GM12878 (cell line): ENCODE measurements around the gene CSNK1G1. TPM values are rescaled to one million over a fixed set of nuclear protein-coding genes. Genes with fewer than 3 reads are reported as not detected.

ENCODE experiments used
- ATAC-seq: fragments of 200-7000 bp; cut with Tn5 transposase; 3 replicates; pipeline ENCODE4 v1.9.1; 2020; ENCODE audit warnings: mild to moderate bottlenecking, moderate library complexity
- BruUV-seq: library from RNA; stranded (reverse); fragments of 400-500 nt; replicated peaks from 2 replicates; lab custom pipeline; 2021; lab: Mats Ljungman, UMichigan
- CTCF ChIA-PET: fragments of 300-600 bp; sonication (Branson Sonifier 250); formaldehyde crosslinking; extraction: SDS; loops from one replicate; lab custom pipeline; 2021; ENCODE audit warnings: inconsistent platforms; lab: Yijun Ruan, JAX
- POLR2A ChIA-PET: fragments of 350-600 bp; formaldehyde crosslinking; extraction: SDS; loops from one replicate; lab custom pipeline; 2021; ENCODE audit warnings: inconsistent platforms; lab: Charles Lee
- RAD21 ChIA-PET: fragments of 300-600 bp; sonication (Branson Sonifier 250); formaldehyde crosslinking; loops from one replicate; lab custom pipeline; 2023; ENCODE audit warnings: antibody characterized with exemption; ENCODE audit not compliant: unreplicated experiment; lab: Charles Lee
- SMC1A ChIA-PET: fragments of 300-600 bp; sonication (Branson Sonifier 250); formaldehyde crosslinking; loops from one replicate; lab custom pipeline; 2023; ENCODE audit not compliant: unreplicated experiment, uncharacterized antibody; lab: Charles Lee
- DNase-seq: peaks from one replicate; pipeline ENCODE4 v3.0.0-alpha.2; 2011; ENCODE audit warnings: low read depth, low spot score
- FAIRE-seq: peaks from 3 replicates; lab custom pipeline; 2011; peaks lifted over from hg19 to GRCh38; lab: Jason Lieb, UNC
- H2AFZ ChIP-seq: 2 replicates; pipeline ENCODE4 v1.6.0; 2011; ENCODE audit warnings: low read depth, low read length, control low read depth; ENCODE audit not compliant: control insufficient read depth
- H3K27ac ChIP-seq: 2 replicates; pipeline ENCODE4 v1.5.1; 2011; ENCODE audit warnings: control low read depth; ENCODE audit not compliant: control insufficient read depth, insufficient read depth
- H3K27me3 ChIP-seq, 2 experiments: replicated peaks in 1 of 2; 2 replicates each; pipeline versions ENCODE4 v1.6.0 to v1.6.1; 2011; ENCODE audit warnings: low read length in 1 of 2; ENCODE audit not compliant: control insufficient read depth in 2 of 2, insufficient read depth in 2 of 2
- H3K36me3 ChIP-seq, 2 experiments: 2 replicates each; pipeline ENCODE4 v1.5.1; 2011; ENCODE audit warnings: low read length in 1 of 2; ENCODE audit not compliant: control insufficient read depth in 2 of 2, insufficient read depth in 2 of 2
- H3K4me1 ChIP-seq: 2 replicates; pipeline ENCODE4 v1.6.1; 2011; ENCODE audit warnings: mild to moderate bottlenecking, low read length, moderate library complexity, mixed read lengths; ENCODE audit not compliant: control insufficient read depth, insufficient read depth
- H3K4me2 ChIP-seq: 2 replicates; pipeline ENCODE4 v1.6.0; 2011; ENCODE audit warnings: control low read depth; ENCODE audit not compliant: control insufficient read depth, insufficient read depth
- H3K4me3 ChIP-seq: fragments of 200-600 bp; sonication (generic); 2 replicates; pipeline ENCODE4 v1.5.1; 2016
- H3K79me2 ChIP-seq: 2 replicates; pipeline ENCODE4 v1.6.0; 2011; ENCODE audit warnings: low read length; ENCODE audit not compliant: control insufficient read depth, insufficient read depth
- H3K9ac ChIP-seq: 2 replicates; pipeline ENCODE4 v1.8.0; 2011; ENCODE audit warnings: low read length, control low read depth, mixed read lengths; ENCODE audit not compliant: control insufficient read depth, insufficient read depth
- H3K9me3 ChIP-seq: replicated peaks from 3 replicates; pipeline ENCODE4 v1.5.1; 2011; ENCODE audit warnings: mild to moderate bottlenecking, low read length; ENCODE audit not compliant: control insufficient read depth, insufficient read depth
- H4K20me1 ChIP-seq: 2 replicates; pipeline ENCODE4 v1.6.0; 2011; ENCODE audit not compliant: control insufficient read depth, insufficient read depth
- BHLHE40 ChIP-seq, 2 experiments: fragments of 450-650 bp in 1 of 2; IDR thresholded peaks; 2 replicates each; pipeline ENCODE4 v1.6.1; 2011 to 2017; ENCODE audit warnings: low read depth in 2 of 2, borderline replicate concordance in 1 of 2, improper control_type of control experiment in 1 of 2, low read length in 1 of 2, mild to moderate bottlenecking in 1 of 2
- CREB1 ChIP-seq: IDR thresholded peaks from 2 replicates; pipeline ENCODE4 v1.6.1; 2012; ENCODE audit warnings: low read depth, mild to moderate bottlenecking, inconsistent platforms
- NFYB ChIP-seq: IDR thresholded peaks from 2 replicates; pipeline ENCODE4 v1.6.1; 2011; ENCODE audit warnings: low read depth, mild to moderate bottlenecking, low read length, improper control_type of control experiment, moderate library complexity; ENCODE audit not compliant: insufficient read depth
- RCOR1 ChIP-seq: conservative IDR thresholded peaks from 2 replicates; pipeline ENCODE4 v1.6.1; 2012; ENCODE audit warnings: low read depth, low read length, improper control_type of control experiment
- RFX5 ChIP-seq: IDR thresholded peaks from 2 replicates; pipeline ENCODE4 v1.6.1; 2011; ENCODE audit warnings: low read depth, low read length, improper control_type of control experiment
- SPI1 ChIP-seq: IDR thresholded peaks from 2 replicates; pipeline ENCODE4 v1.6.1; 2011; ENCODE audit warnings: low read depth, mild to moderate bottlenecking, low read length, moderate library complexity, borderline replicate concordance; ENCODE audit not compliant: insufficient read depth
- ZNF274 ChIP-seq: IDR thresholded peaks from one replicate; pipeline ENCODE4 v1.8.0; 2011; ENCODE audit not compliant: insufficient read length, insufficient read depth
- WGBS: methylation state at CpG from one replicate; pipeline ENCODE4 v1.1.6; 2016; ENCODE audit warnings: low lambda C conversion rate; ENCODE audit not compliant: insufficient replicate concordance, insufficient coverage; ENCODE audit errors: missing lambda C conversion rate; 5-methylcytosine and 5-hydroxymethylcytosine counted together
- in situ Hi-C: fragments of 300-500 bp; cut with MboI; formaldehyde crosslinking; loops from 9 replicates; pipeline ENCODE4 v1.14.3; 2018; ENCODE audit warnings: mixed read lengths
- intact Hi-C: fragments of 100-400 bp; cut with micrococcal nuclease; formaldehyde crosslinking; loops from one replicate; pipeline ENCODE4 v1.14.2; 2022; ENCODE audit not compliant: unreplicated experiment
- polyA plus RNA-seq, 11 experiments: library from polyadenylated mRNA; depleted of rRNA in 4 of 11; unstranded in 6 of 11; stranded (reverse) in 5 of 11; fragments of >200 nt; fragmentation: Nextera tagmentation in 4 of 11; fragmentation: Illumina TruSeq in 1 of 11; extraction: Ambion mirVana in 4 of 11; extraction: Trizol in 1 of 11; gene quantifications; 1 replicate in 1 of 11; 2 replicates in 10 of 11; pipeline versions ENCODE4 v1.2.1 to v1.2.3, GENCODE V29; 2011 to 2016; ENCODE audit warnings: inconsistent platforms in 2 of 11, missing spikeins in 2 of 11, low read depth in 1 of 11
- total RNA-seq, 4 experiments: library from RNA; depleted of rRNA in 3 of 4; stranded (reverse); fragments of >200 nt in 3 of 4; fragmentation: Illumina TruSeq in 1 of 4; extraction: Trizol in 1 of 4; gene quantifications; 2 replicates each; pipeline versions ENCODE4 v1.2.1 to v1.2.3, GENCODE V29; 2013 to 2021
- TF ChIP-seq, protein P1 (sequence below): IDR thresholded peaks from 2 replicates; pipeline ENCODE4 v1.6.1; 2012; ENCODE audit warnings: low read depth, low read length, improper control_type of control experiment

The CSNK1G1 gene
- total and polyA plus RNA-seq, 10 of the 15 experiments (the other 5 are each of a cell fraction or from before 2014, with no cell fraction given) = 6.1 to 23.4 (median 15.3) TPM

DNA sequence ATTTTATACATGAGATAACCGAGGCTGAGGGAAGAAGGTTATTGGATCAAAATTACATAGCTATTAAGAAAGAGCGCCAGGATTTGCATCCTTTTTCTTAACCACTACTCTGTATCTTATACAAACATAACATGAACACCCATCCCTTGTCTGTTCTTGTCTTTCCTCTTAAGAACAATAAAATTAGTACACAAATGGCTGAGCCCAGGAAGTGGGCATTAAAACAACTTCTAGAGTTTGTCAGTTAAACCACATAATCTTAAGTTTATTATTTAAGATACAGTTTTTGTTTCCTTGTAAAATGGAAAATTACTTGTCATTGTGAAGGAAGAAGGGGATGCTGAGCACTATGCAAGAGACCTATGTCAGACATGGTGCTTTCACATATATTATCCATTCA is 144.3 kb downstream of the CSNK1G1 start:
- 95% methylated on average over 2 of the region's 2 CpGs for WGBS
- Histone ChIP-seq H3K9me3 (no peaks in the 10 kb centered on the region), H3K4me1 (no peaks in the 10 kb centered on the region), H3K36me3 (peaks cover 2 to 7% of the 10 kb centered on the region in 2 experiments; a peak in 2 of 4 replicates), H3K4me3 (no peak overlapping the region), H3K27ac (no peak overlapping the region), H3K27me3 (no peaks in the 10 kb centered on the region), H3K9ac (no peak overlapping the region), H3K4me2 (no peak overlapping the region), H2AFZ (no peak overlapping the region)
- ChIA-PET SMC1A (interaction anchor here (1.3 kb wide), 1 partner anchor 76 kb away, joined by 4 read pairs; no protein-coding TSS in a partner anchor), RAD21 (interaction anchor here (0.6 kb wide), 1 partner anchor 723 kb away, joined by 3 read pairs; no protein-coding TSS in a partner anchor)
- no TSS peak for BruUV-seq
- DNase-seq = no peak
- no peak for ATAC-seq
- TF ChIP-seq ZNF274 (no peak), SPI1 (no peak), CREB1 (no peak), RCOR1 (no peak), RFX5 (no peak), BHLHE40 (IDR thresholded peaks at IDR 0.05; ENCODE audit: borderline replicate concordance in 1 of 2, low read depth in 2 of 2, low read length in 1 of 2) (no peak)
- TF ChIP-seq, all 136 proteins: peak for 0
- intact Hi-C loops (loop anchor here (10.0 kb wide), 1 partner anchor 173 kb away; the partner anchor contains the start of genes PCLAF and TRIP4), in situ Hi-C loops (loop anchor here (25.0 kb wide), 1 partner anchor 451 kb away; no protein-coding TSS in a partner anchor)
- POLR2A ChIA-PET = no interaction called here
- Histone ChIP-seq H3K79me2 (no peaks in the 10 kb centered on the region), H4K20me1 (no peaks in the 10 kb centered on the region)
- no peak for FAIRE-seq
- CTCF ChIA-PET = no interaction called here

DNA sequence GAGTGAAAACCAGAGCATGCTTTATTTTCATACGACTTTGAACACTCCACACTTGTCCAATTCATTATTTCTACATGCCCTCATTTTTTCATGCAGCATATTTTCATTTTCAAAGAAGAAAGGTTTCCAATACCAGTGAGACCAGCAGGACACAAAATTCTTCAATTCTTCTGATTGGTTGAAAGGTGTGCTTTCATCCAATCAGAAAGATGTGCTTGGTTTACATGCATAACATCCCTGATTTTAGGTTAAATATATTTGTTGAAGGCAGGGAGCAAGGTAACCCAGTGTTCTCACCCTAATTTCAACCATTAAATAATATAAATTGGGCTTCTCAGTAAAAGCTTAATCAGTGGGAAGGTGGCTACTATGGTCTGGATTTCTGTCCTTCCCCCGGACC is 145.6 kb downstream of the CSNK1G1 start:
- Histone ChIP-seq H3K4me3 (no peak overlapping the region), H3K27me3 (no peaks in the 10 kb centered on the region), H3K9me3 (no peaks in the 10 kb centered on the region), H3K79me2 (no peaks in the 10 kb centered on the region), H3K36me3 (peaks cover 2 to 6% of the 10 kb centered on the region in 2 experiments; a peak in 2 of 4 replicates), H2AFZ (no peak overlapping the region), H3K4me2 (no peak overlapping the region), H3K4me1 (no peaks in the 10 kb centered on the region), H3K9ac (no peak overlapping the region), H3K27ac (no peak overlapping the region), H4K20me1 (no peaks in the 10 kb centered on the region)
- CTCF ChIA-PET = interaction anchor here (0.6 to 2.1 kb wide), 19 partner anchors 8 to 517 kb away, joined by 3 to 16 read pairs (median 3); partner anchors contain the start of gene TRIP4
- DNase-seq = no peak
- SMC1A ChIA-PET = interaction anchor here (0.6 to 2.0 kb wide), 26 partner anchors 8 to 520 kb away, joined by 3 to 17 read pairs (median 4); partner anchors contain the start of gene CSNK1G1
- in situ Hi-C loops (loop anchor here (25.0 kb wide), 1 partner anchor 452 kb away; no protein-coding TSS in a partner anchor), intact Hi-C loops (loop anchor here (10.0 kb wide), 1 partner anchor 174 kb away; the partner anchor contains the start of genes PCLAF and TRIP4)
- 44% methylated on average over 2 of the region's 2 CpGs for WGBS
- POLR2A ChIA-PET = interaction anchor here (0.6 kb wide), 1 partner anchor 26 kb away, joined by 4 read pairs; no protein-coding TSS in a partner anchor
- peak; percentile 31 for FAIRE-seq
- no peak for ATAC-seq
- RAD21 ChIA-PET = interaction anchor here (0.7 to 1.4 kb wide), 7 partner anchors 30 to 517 kb away, joined by 3 to 8 read pairs (median 3); no protein-coding TSS in a partner anchor
- TF ChIP-seq, protein P1, sequence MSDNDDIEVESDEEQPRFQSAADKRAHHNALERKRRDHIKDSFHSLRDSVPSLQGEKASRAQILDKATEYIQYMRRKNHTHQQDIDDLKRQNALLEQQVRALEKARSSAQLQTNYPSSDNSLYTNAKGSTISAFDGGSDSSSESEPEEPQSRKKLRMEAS = no peak
- TF ChIP-seq NFYB = peak; percentile 71
- BruUV-seq = no TSS peak
